PC-9 (cell line): ENCODE measurements around the gene MATCAP1. TPM values are rescaled to one million over a fixed set of nuclear protein-coding genes. Genes with fewer than 3 reads are reported as not detected.

ENCODE experiments used
- BruUV-seq: library from RNA; stranded (reverse); fragments of 400-500 nt; replicated peaks from 2 replicates; lab custom pipeline; 2021; lab: Mats Ljungman, UMichigan
- CTCF ChIA-PET: fragments of 300-600 bp; sonication (Branson Sonifier 250); formaldehyde crosslinking; loops from one replicate; lab custom pipeline; 2022; ENCODE audit warnings: antibody characterized with exemption; lab: Charles Lee
- POLR2A ChIA-PET: fragments of 300-600 bp; sonication (Branson Sonifier 250); formaldehyde crosslinking; loops from one replicate; lab custom pipeline; 2022; ENCODE audit warnings: antibody characterized with exemption; ENCODE audit not compliant: unreplicated experiment; lab: Charles Lee
- DNase-seq, 2 experiments: peaks; one replicate each; pipeline versions ENCODE4 v3.0.0 to v3.0.0-alpha.2; 2015 to 2022; ENCODE audit warnings: mixed read lengths in 1 of 2
- H2AFZ ChIP-seq: fragments of 200-600 bp; sonication (generic); 2 replicates; pipeline ENCODE4 v1.8.1; 2017; ENCODE audit warnings: antibody characterized with exemption
- H3F3A ChIP-seq: fragments of 200-600 bp; sonication (generic); 2 replicates; pipeline ENCODE4 v1.8.1; 2017; ENCODE audit warnings: antibody characterized with exemption, mild to moderate bottlenecking, low read depth; ENCODE audit not compliant: insufficient read depth
- H3K27ac ChIP-seq: fragments of 200-600 bp; sonication (generic); 2 replicates; pipeline ENCODE4 v1.6.1; 2016; ENCODE audit warnings: mixed run types
- H3K27me3 ChIP-seq: fragments of 200-600 bp; sonication (generic); 2 replicates; pipeline ENCODE4 v1.6.1; 2016; ENCODE audit warnings: low read depth, mixed run types; ENCODE audit not compliant: insufficient read depth
- H3K36me3 ChIP-seq: fragments of 200-600 bp; sonication (generic); 2 replicates; pipeline ENCODE4 v1.6.1; 2016; ENCODE audit warnings: low read depth, mixed run types
- H3K4me1 ChIP-seq: fragments of 200-600 bp; sonication (generic); replicated peaks from 2 replicates; pipeline ENCODE4 v1.6.1; 2016; ENCODE audit warnings: mixed run types; ENCODE audit not compliant: insufficient read depth
- H3K4me2 ChIP-seq: fragments of 200-600 bp; sonication (generic); 2 replicates; pipeline ENCODE4 v1.6.1; 2017; ENCODE audit warnings: mixed run types
- H3K4me3 ChIP-seq: fragments of 200-600 bp; sonication (generic); 2 replicates; pipeline ENCODE4 v1.6.1; 2016; ENCODE audit warnings: mixed run types
- H3K79me2 ChIP-seq: fragments of 200-600 bp; sonication (generic); 2 replicates; pipeline ENCODE4 v1.6.1; 2017; ENCODE audit warnings: low read depth, mixed run types
- H3K9me2 ChIP-seq: fragments of 200-600 bp; sonication (generic); 2 replicates; pipeline ENCODE4 v1.8.1; 2017; ENCODE audit warnings: mild to moderate bottlenecking; ENCODE audit not compliant: insufficient read depth
- H3K9me3 ChIP-seq: fragments of 200-600 bp; sonication (generic); 2 replicates; pipeline ENCODE4 v1.8.1; 2016; ENCODE audit warnings: low read depth; ENCODE audit not compliant: insufficient read depth
- H4K20me1 ChIP-seq: fragments of 200-600 bp; sonication (generic); 2 replicates; pipeline ENCODE4 v1.8.1; 2017; ENCODE audit not compliant: insufficient read depth
- CTCF ChIP-seq: fragments of 200-600 bp; sonication (generic); conservative IDR thresholded peaks from 2 replicates; pipeline ENCODE4 v1.6.1; 2017; ENCODE audit warnings: mixed run types, antibody characterized with exemption, mild to moderate bottlenecking, moderate library complexity
- EZH2 ChIP-seq: fragments of 200-600 bp; sonication (generic); IDR thresholded peaks from 2 replicates; pipeline ENCODE4 v1.8.0; 2017; ENCODE audit warnings: antibody characterized with exemption, low read depth
- intact Hi-C: fragments of 100-400 bp; cut with micrococcal nuclease; formaldehyde crosslinking; loops from one replicate; pipeline ENCODE4 v1.10.0; 2022; ENCODE audit not compliant: unreplicated experiment
- total RNA-seq: library from RNA; stranded (reverse); gene quantifications from 2 replicates; pipeline ENCODE4 v1.2.3, GENCODE V29; 2021

MATCAP1 gene
- total RNA-seq, 1 experiment from 2014 or later, result 24.6 TPM

- Histone ChIP-seq H2AFZ (no peak overlapping the region), H4K20me1 (no peaks in the 10 kb centered on the region), H3K9me2 (no peaks in the 10 kb centered on the region), H3K27ac (no peak overlapping the region), H3K79me2 (no peaks in the 10 kb centered on the region; the same call in 1 of the 2 replicates), H3F3A (peaks cover 12% of the 10 kb centered on the region; the same call in 1 of the 2 replicates), H3K27me3 (no peaks in the 10 kb centered on the region), H3K9me3 (no peaks in the 10 kb centered on the region), H3K4me3 (no peak overlapping the region), H3K36me3 (no peaks in the 10 kb centered on the region), H3K4me1 (peaks cover 11% of the 10 kb centered on the region), H3K4me2 (no peak overlapping the region)
- intact Hi-C loops, result no loop called here
- BruUV-seq, result no TSS peak
- ChIA-PET CTCF (interaction anchor here (0.6 kb wide), 1 partner anchor 240 kb away, joined by 5 read pairs; the partner anchor contains the start of gene RRAD), POLR2A (no interaction called here)
- no peak for TF ChIP-seq CTCF
- TF ChIP-seq EZH2, result no peak
- peak in 1 of 2 experiments; percentile 21 for DNase-seq
Measured at GRCh38 chr16:67165121-67166078, 18.4 kb downstream of the MATCAP1 start.

- no peaks in the 10 kb centered on the region for H3K27me3 ChIP-seq
- no peak within 1 kb of the TSS for H2AFZ ChIP-seq
- no peak within 1 kb of the TSS for H3K4me3 ChIP-seq
- no peaks in the 10 kb centered on the region for H4K20me1 ChIP-seq
- H3F3A ChIP-seq, result peaks cover 6% of the 10 kb centered on the region; the same call in 1 of the 2 replicates
- H3K4me2 ChIP-seq, result no peak within 1 kb of the TSS
- no peaks in the 10 kb centered on the region; the same call in 1 of the 2 replicates for H3K79me2 ChIP-seq
- no peaks in the 10 kb centered on the region for H3K9me3 ChIP-seq
- peaks cover 6% of the 10 kb centered on the region for H3K4me1 ChIP-seq
- H3K27ac ChIP-seq, result no peak within 1 kb of the TSS
- no TSS peak for BruUV-seq
- DNase-seq, result no peak
- intact Hi-C loops, result no loop called here
- H3K36me3 ChIP-seq, result no peaks in the 10 kb centered on the region
- CTCF ChIA-PET, result no interaction called here
- H3K9me2 ChIP-seq, result no peaks in the 10 kb centered on the region
- POLR2A ChIA-PET, result no interaction called here
- TF ChIP-seq EZH2 (no peak), CTCF (no peak)
Measured at GRCh38 chr16:67164599-67165061, 19.1 kb downstream of the MATCAP1 start, which contains the start of gene HSF4. Gene HSF4 (plus strand): TSS chr16:67164745. CDS start chr16:67164812, 67 bp downstream.

- POLR2A ChIA-PET, result no interaction called here
- Histone ChIP-seq H3F3A (peaks cover 6% of the 10 kb centered on the region; the same call in 1 of the 2 replicates), H3K27ac (no peak overlapping the region), H3K4me2 (no peak overlapping the region), H3K4me3 (no peak overlapping the region), H3K4me1 (0 out of 2 replicates have a peak, but pooled peaks cover under 1% of the 10 kb centered on the region), H4K20me1 (no peaks in the 10 kb centered on the region), H2AFZ (no peak overlapping the region), H3K36me3 (no peaks in the 10 kb centered on the region), H3K27me3 (no peaks in the 10 kb centered on the region), H3K9me3 (no peaks in the 10 kb centered on the region), H3K9me2 (no peaks in the 10 kb centered on the region), H3K79me2 (peaks cover 3% of the 10 kb centered on the region)
- peak in 1 of 2 experiments; percentile 32 for DNase-seq
- TF ChIP-seq CTCF, result no peak
- TF ChIP-seq EZH2, result no peak
- CTCF ChIA-PET, result no interaction called here
- BruUV-seq, result no TSS peak
- intact Hi-C loops, result no loop called here
Measured at GRCh38 chr16:67163999-67164558, 19.7 kb downstream of the MATCAP1 start.
